ENCODE data around the gene INAFM1.

DNA sequence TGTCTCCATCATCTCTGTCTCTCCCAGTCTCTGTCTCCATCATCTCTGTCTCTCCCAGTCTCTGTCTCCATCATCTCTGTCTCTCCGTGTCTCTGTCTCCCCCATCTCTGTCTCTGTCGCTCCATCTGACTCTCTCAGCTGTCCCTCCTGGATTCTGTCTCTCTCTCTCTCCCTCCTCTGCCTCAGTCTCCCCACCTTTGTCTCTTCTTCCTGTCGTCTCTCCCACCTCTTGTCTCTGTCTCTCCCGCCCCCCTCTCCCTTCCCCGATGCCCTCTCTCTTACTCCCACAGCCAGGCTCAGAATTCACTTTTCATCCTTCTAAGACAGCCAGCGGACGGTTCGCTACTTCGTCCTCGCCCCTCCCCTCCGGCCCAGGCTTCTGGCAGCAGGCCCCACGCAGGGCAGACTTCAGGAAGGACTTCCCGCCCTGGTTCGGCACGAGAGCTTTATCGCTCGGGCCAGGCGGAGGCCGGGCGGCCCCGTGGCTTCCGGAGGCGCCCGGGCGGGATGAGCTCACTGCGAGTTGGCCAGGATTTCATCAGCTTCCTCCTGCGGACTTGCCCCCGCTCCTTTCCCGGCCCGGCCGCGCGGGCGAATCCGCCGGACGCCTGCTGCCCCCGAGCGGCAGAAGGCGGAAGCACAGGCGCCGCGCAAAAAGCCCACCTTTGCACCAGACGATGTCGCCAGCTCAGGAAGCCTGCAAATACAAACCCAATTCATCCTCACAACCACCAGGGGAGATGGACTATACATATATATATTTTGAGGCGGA lies 30.7 kb upstream of the INAFM1 start:
- TF ChIP-seq, protein P1, sequence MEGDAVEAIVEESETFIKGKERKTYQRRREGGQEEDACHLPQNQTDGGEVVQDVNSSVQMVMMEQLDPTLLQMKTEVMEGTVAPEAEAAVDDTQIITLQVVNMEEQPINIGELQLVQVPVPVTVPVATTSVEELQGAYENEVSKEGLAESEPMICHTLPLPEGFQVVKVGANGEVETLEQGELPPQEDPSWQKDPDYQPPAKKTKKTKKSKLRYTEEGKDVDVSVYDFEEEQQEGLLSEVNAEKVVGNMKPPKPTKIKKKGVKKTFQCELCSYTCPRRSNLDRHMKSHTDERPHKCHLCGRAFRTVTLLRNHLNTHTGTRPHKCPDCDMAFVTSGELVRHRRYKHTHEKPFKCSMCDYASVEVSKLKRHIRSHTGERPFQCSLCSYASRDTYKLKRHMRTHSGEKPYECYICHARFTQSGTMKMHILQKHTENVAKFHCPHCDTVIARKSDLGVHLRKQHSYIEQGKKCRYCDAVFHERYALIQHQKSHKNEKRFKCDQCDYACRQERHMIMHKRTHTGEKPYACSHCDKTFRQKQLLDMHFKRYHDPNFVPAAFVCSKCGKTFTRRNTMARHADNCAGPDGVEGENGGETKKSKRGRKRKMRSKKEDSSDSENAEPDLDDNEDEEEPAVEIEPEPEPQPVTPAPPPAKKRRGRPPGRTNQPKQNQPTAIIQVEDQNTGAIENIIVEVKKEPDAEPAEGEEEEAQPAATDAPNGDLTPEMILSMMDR (IDR thresholded peaks at IDR 0.05; ENCODE audit: low read depth, low read length, poor library complexity, severe bottlenecking) = peak; percentile 95
- no peak for TF ChIP-seq EZH2phosphoT487 (IDR thresholded peaks at IDR 0.05; ENCODE audit: borderline replicate concordance, low read length)

All from DOHH2 (cell line).